DOHH2 (cell line): Measurements from ENCODE around the gene LPAR1.

ENCODE experiments used
- CTCF ChIP-seq: fragments of 200-600 bp; sonication (generic); IDR thresholded peaks from one replicate; pipeline ENCODE4 v1.5.1; 2014; ENCODE audit warnings: antibody characterized with exemption, mild to moderate bottlenecking, low read depth, low read length; ENCODE audit not compliant: poor library complexity, severe bottlenecking
- EZH2phosphoT487 ChIP-seq: fragments of 200-600 bp; sonication (generic); IDR thresholded peaks from 2 replicates; pipeline ENCODE4 v1.6.1; 2017; ENCODE audit warnings: borderline replicate concordance, mild to moderate bottlenecking, antibody characterized with exemption, low read length, moderate library complexity, mixed read lengths

- no peak for TF ChIP-seq CTCF
- TF ChIP-seq EZH2phosphoT487 = no peak
These were observed 38.9 kb downstream of the LPAR1 start for GRCh38 chr9:110999379-110999778.
